SK-N-SH treated with all-trans-retinoic acid at 6 μM for 48 hours (cell line): ENCODE results near the gene VTA1.

ENCODE experiments used
- BACH2 ChIP-seq: fragments of 250-450 bp; sonication (Bioruptor Pico); IDR thresholded peaks from 2 replicates; pipeline ENCODE4 v1.9.0; 2021; ENCODE audit warnings: mild to moderate bottlenecking, borderline replicate concordance
- CREB5 ChIP-seq: fragments of 250-450 bp; sonication (Bioruptor Pico); IDR thresholded peaks from 2 replicates; pipeline ENCODE4 v1.5.1; 2020; ENCODE audit warnings: low read depth, mild to moderate bottlenecking, moderate library complexity
- ISL1 ChIP-seq: fragments of 250-450 bp; sonication (Bioruptor Pico); IDR thresholded peaks from 2 replicates; pipeline ENCODE4 v2.1.2; 2022; ENCODE audit warnings: mild to moderate bottlenecking, moderate library complexity
- PATZ1 ChIP-seq: fragments of 250-450 bp; sonication (Bioruptor Pico); IDR thresholded peaks from 2 replicates; pipeline ENCODE4 v1.8.0; 2020; ENCODE audit warnings: mild to moderate bottlenecking, moderate library complexity, borderline replicate concordance
- PPARA ChIP-seq: fragments of 250-450 bp; sonication (Bioruptor Pico); IDR thresholded peaks from 2 replicates; pipeline ENCODE4 v1.5.0; 2020; ENCODE audit warnings: mild to moderate bottlenecking, borderline replicate concordance
- ZC3H10 ChIP-seq: fragments of 250-450 bp; sonication (Bioruptor Pico); IDR thresholded peaks from 2 replicates; pipeline ENCODE4 v1.5.1; 2021; ENCODE audit warnings: mild to moderate bottlenecking, moderate library complexity
- ZFP3 ChIP-seq: fragments of 250-450 bp; sonication (Bioruptor Pico); IDR thresholded peaks from 2 replicates; pipeline ENCODE4 v1.5.0; 2020; ENCODE audit warnings: mild to moderate bottlenecking, moderate library complexity
- TF ChIP-seq, protein P1 (sequence below): fragments of 250-450 bp; sonication (Bioruptor Pico); IDR thresholded peaks from 2 replicates; pipeline ENCODE4 v1.5.1; 2021; ENCODE audit warnings: mild to moderate bottlenecking, moderate library complexity

GRCh38 chr6:142112451-142113061, 34.5 kb upstream of the VTA1 start:
- TF ChIP-seq CREB5 (CRISPR knock-in tag) = no peak
- TF ChIP-seq ZFP3 = no peak
- no peak for TF ChIP-seq PATZ1 (CRISPR knock-in tag)
- TF ChIP-seq PPARA (CRISPR knock-in tag) = no peak
- no peak for TF ChIP-seq BACH2 (CRISPR knock-in tag)
- TF ChIP-seq ZC3H10 (CRISPR knock-in tag) = no peak
- TF ChIP-seq, protein P1, sequence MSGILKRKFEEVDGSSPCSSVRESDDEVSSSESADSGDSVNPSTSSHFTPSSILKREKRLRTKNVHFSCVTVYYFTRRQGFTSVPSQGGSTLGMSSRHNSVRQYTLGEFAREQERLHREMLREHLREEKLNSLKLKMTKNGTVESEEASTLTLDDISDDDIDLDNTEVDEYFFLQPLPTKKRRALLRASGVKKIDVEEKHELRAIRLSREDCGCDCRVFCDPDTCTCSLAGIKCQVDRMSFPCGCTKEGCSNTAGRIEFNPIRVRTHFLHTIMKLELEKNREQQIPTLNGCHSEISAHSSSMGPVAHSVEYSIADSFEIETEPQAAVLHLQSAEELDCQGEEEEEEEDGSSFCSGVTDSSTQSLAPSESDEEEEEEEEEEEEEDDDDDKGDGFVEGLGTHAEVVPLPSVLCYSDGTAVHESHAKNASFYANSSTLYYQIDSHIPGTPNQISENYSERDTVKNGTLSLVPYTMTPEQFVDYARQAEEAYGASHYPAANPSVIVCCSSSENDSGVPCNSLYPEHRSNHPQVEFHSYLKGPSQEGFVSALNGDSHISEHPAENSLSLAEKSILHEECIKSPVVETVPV (CRISPR knock-in tag) = no peak
- TF ChIP-seq ISL1 (CRISPR knock-in tag) = no peak
